CD4-positive, alpha-beta memory T cell (primary cell): ENCODE data around the gene RCN1. TPM values are rescaled to one million over a fixed set of nuclear protein-coding genes. Genes with fewer than 3 reads are reported as not detected.
"Not testable (repeated sequence)": the region's sequence is repeated elsewhere in the genome, so short reads cannot be mapped to it uniquely, and the experiment has no call there.

ENCODE experiments used
- CTCF ChIA-PET: fragments of 350-600 bp; sonication (Branson Sonifier 250); formaldehyde crosslinking; loops from one replicate; lab custom pipeline; 2021; ENCODE audit warnings: inconsistent platforms; ENCODE audit not compliant: partially characterized antibody; lab: Charles Lee
- POLR2A ChIA-PET: fragments of 350-600 bp; sonication (Branson Sonifier 250); formaldehyde crosslinking; loops from one replicate; lab custom pipeline; 2021; ENCODE audit not compliant: partially characterized antibody; lab: Charles Lee
- DNase-seq, 5 donors: peaks; one replicate each; pipeline versions ENCODE4 v3.0.0 to v3.0.0-alpha.2; 2020 to 2022; ENCODE audit warnings: mixed read lengths in 1 of 5
- H3K27ac ChIP-seq: one replicate; pipeline ENCODE4 v1.7.0; 2013; ENCODE audit warnings: low read depth, low read length
- H3K27me3 ChIP-seq: 2 replicates; pipeline ENCODE4 v1.7.0; 2013; ENCODE audit warnings: mild to moderate bottlenecking, low read length, moderate library complexity; ENCODE audit not compliant: insufficient read depth
- H3K36me3 ChIP-seq: 2 replicates; pipeline ENCODE4 v1.7.0; 2013; ENCODE audit warnings: mild to moderate bottlenecking, low read length, moderate library complexity; ENCODE audit not compliant: insufficient read depth
- H3K4me1 ChIP-seq: 2 replicates; pipeline ENCODE4 v1.7.0; 2013; ENCODE audit warnings: mild to moderate bottlenecking, low read length, moderate library complexity; ENCODE audit not compliant: insufficient read depth
- H3K4me3 ChIP-seq, 2 donors: one replicate each; pipeline ENCODE4 v1.7.0; 2013; ENCODE audit warnings: low read length in 2 of 2, mild to moderate bottlenecking in 1 of 2
- H3K9me3 ChIP-seq, 2 donors: one replicate each; pipeline ENCODE4 v1.7.0; 2013; ENCODE audit warnings: low read length in 2 of 2, control low read depth in 1 of 2; ENCODE audit not compliant: control insufficient read depth in 1 of 2
- H3K27ac Mint-ChIP-seq, 7 donors: one replicate each; pipeline ENCODE4 v1.8.0; 2020 to 2021; ENCODE audit warnings: mixed read lengths in 7 of 7, mild to moderate bottlenecking in 6 of 7, inconsistent platforms in 3 of 7, moderate library complexity in 3 of 7
- H3K27me3 Mint-ChIP-seq, 2 donors: one replicate each; pipeline ENCODE4 v1.8.0; 2020 to 2021; ENCODE audit warnings: mixed read lengths in 2 of 2
- H3K36me3 Mint-ChIP-seq, 2 donors: one replicate each; pipeline ENCODE4 v1.8.0; 2020 to 2021; ENCODE audit warnings: mixed read lengths in 2 of 2, inconsistent platforms in 1 of 2, mild to moderate bottlenecking in 1 of 2
- H3K4me1 Mint-ChIP-seq, 4 donors: one replicate each; pipeline ENCODE4 v1.8.0; 2020 to 2021; ENCODE audit warnings: mixed read lengths in 4 of 4, mild to moderate bottlenecking in 1 of 4
- H3K4me3 Mint-ChIP-seq, 8 donors: one replicate each; pipeline ENCODE4 v1.8.0; 2020 to 2021; ENCODE audit warnings: mixed read lengths in 8 of 8, mild to moderate bottlenecking in 7 of 8, moderate library complexity in 6 of 8, inconsistent platforms in 3 of 8
- H3K9me3 Mint-ChIP-seq, 8 donors: one replicate each; pipeline ENCODE4 v1.8.0; 2020 to 2021; ENCODE audit warnings: mixed read lengths in 8 of 8, mild to moderate bottlenecking in 5 of 8, inconsistent platforms in 3 of 8, moderate library complexity in 1 of 8
- intact Hi-C: fragments of 100-400 bp; cut with micrococcal nuclease; formaldehyde crosslinking; loops from one replicate; pipeline ENCODE4 v1.15.1; 2023
- polyA plus RNA-seq, 2 donors: library from polyadenylated mRNA; unstranded; fragments of 300-500 nt; fragmentation: Illumina TruSeq; gene quantifications; one replicate each; pipeline ENCODE4 v1.2.3, GENCODE V29; 2021
- total RNA-seq, 2 experiments: library from RNA; stranded (reverse); gene quantifications; one replicate each; pipeline ENCODE4 v1.2.3, GENCODE V29; 2021

Gene RCN1
- total and polyA plus RNA-seq, 4 experiments from 2014 or later = 6.3 to 10.2 (median 7.2) TPM

GRCh38 chr11:32119139-32119538, 28.3 kb downstream of the RCN1 start:
- H3K27me3 ChIP-seq, H3K9me3 Mint-ChIP-seq, POLR2A ChIA-PET, H3K4me3 ChIP-seq, H3K4me1 ChIP-seq, H3K27ac ChIP-seq, H3K4me1 Mint-ChIP-seq, H3K36me3 ChIP-seq, CTCF ChIA-PET, intact Hi-C loops, H3K9me3 ChIP-seq, DNase-seq, H3K36me3 Mint-ChIP-seq, H3K27ac Mint-ChIP-seq, H3K4me3 Mint-ChIP-seq: not testable (repeated sequence)
- peaks cover 6 to 21% of the 10 kb centered on the region in 2 donors for H3K27me3 Mint-ChIP-seq

- no peak overlapping the region for H3K4me3 Mint-ChIP-seq
These were observed 30.1 kb downstream of the RCN1 start for GRCh38 chr11:32121012-32121411.

GRCh38 chr11:32122200-32122599, 31.3 kb downstream of the RCN1 start:
- Histone ChIP-seq H3K36me3 (no peaks in the 10 kb centered on the region), H3K9me3 (no peaks in the 10 kb centered on the region), H3K4me1 (no peaks in the 10 kb centered on the region), H3K27ac (no peak overlapping the region), H3K27me3 (peaks cover 3% of the 10 kb centered on the region), H3K4me3 (no peak overlapping the region)
- Mint-ChIP-seq H3K36me3 (no peaks in the 10 kb centered on the region), H3K27me3 (peaks cover 21 to 26% of the 10 kb centered on the region in 2 donors), H3K27ac (no peak overlapping the region), H3K4me3 (no peak overlapping the region), H3K9me3 (peaks cover 2 to 15% (median 6%) of the 10 kb centered on the region in 8 donors), H3K4me1 (peaks cover 0 to 5% (median 0%) of the 10 kb centered on the region in 4 donors)
- CTCF ChIA-PET = no interaction called here
- DNase-seq = no peak
- POLR2A ChIA-PET = no interaction called here
- intact Hi-C loops = no loop called here

More at GRCh38 chr11:32121012-32121411, 30.1 kb downstream of the RCN1 start:
- Mint-ChIP-seq H3K27me3 (peaks cover 20 to 26% of the 10 kb centered on the region in 2 donors), H3K27ac (no peak overlapping the region), H3K9me3 (peaks cover under 1 to 10% (median 3%) of the 10 kb centered on the region in 8 donors), H3K4me1 (peaks cover 0 to 5% (median 0%) of the 10 kb centered on the region in 4 donors), H3K36me3 (no peaks in the 10 kb centered on the region)
- peaks cover 3% of the 10 kb centered on the region for H3K27me3 ChIP-seq
- intact Hi-C loops = no loop called here
- no peak overlapping the region for H3K27ac ChIP-seq
- no peak overlapping the region for H3K4me3 ChIP-seq
- no peaks in the 10 kb centered on the region for H3K36me3 ChIP-seq
- POLR2A ChIA-PET = no interaction called here
- H3K4me1 ChIP-seq = no peaks in the 10 kb centered on the region
- CTCF ChIA-PET = no interaction called here
- DNase-seq = no peak
- no peaks in the 10 kb centered on the region for H3K9me3 ChIP-seq

- no peaks in the 10 kb centered on the region for H3K4me1 ChIP-seq
- no peak for DNase-seq
- H3K27me3 Mint-ChIP-seq = peaks cover 8 to 13% of the 10 kb centered on the region in 2 donors
- H3K9me3 Mint-ChIP-seq = peaks cover 2 to 12% (median 7%) of the 10 kb centered on the region in 8 donors
- H3K36me3 ChIP-seq = no peaks in the 10 kb centered on the region
- H3K27me3 ChIP-seq = no peaks in the 10 kb centered on the region
- CTCF ChIA-PET = interaction anchor here (1.1 kb wide), 1 partner anchor 45 kb away, joined by 3 read pairs; no protein-coding TSS in a partner anchor
- no peaks in the 10 kb centered on the region for H3K9me3 ChIP-seq
- no peak overlapping the region for H3K27ac ChIP-seq
- no peak overlapping the region for H3K4me3 ChIP-seq
- no peaks in the 10 kb centered on the region for H3K36me3 Mint-ChIP-seq
- POLR2A ChIA-PET = no interaction called here
- no peak overlapping the region for H3K27ac Mint-ChIP-seq
- no peaks in the 10 kb centered on the region for H3K4me1 Mint-ChIP-seq
- H3K4me3 Mint-ChIP-seq = no peak overlapping the region
- intact Hi-C loops = no loop called here
These were observed 40.4 kb downstream of the RCN1 start for GRCh38 chr11:32131321-32131720.

- Mint-ChIP-seq H3K27ac (no peak overlapping the region), H3K9me3 (peaks cover 0 to 1% (median 0%) of the 10 kb centered on the region in 8 donors), H3K4me3 (no peak overlapping the region), H3K36me3 (no peaks in the 10 kb centered on the region), H3K4me1 (no peaks in the 10 kb centered on the region), H3K27me3 (peaks cover 2 to 8% of the 10 kb centered on the region in 2 donors)
- no peak for DNase-seq
- no peaks in the 10 kb centered on the region for H3K9me3 ChIP-seq
- H3K4me1 ChIP-seq = no peaks in the 10 kb centered on the region
- no peak overlapping the region for H3K27ac ChIP-seq
- intact Hi-C loops = no loop called here
- ChIA-PET POLR2A (no interaction called here), CTCF (interaction anchor here (1.1 kb wide), 1 partner anchor 85 kb away, joined by 3 read pairs; no protein-coding TSS in a partner anchor)
- no peaks in the 10 kb centered on the region for H3K27me3 ChIP-seq
- no peaks in the 10 kb centered on the region for H3K36me3 ChIP-seq
- no peak overlapping the region for H3K4me3 ChIP-seq
These were observed 45.8 kb downstream of the RCN1 start for GRCh38 chr11:32136657-32137056.

GRCh38 chr11:32137263-32137662, 46.4 kb downstream of the RCN1 start:
- DNase-seq = no peak
- H3K36me3 ChIP-seq = no peaks in the 10 kb centered on the region
- Mint-ChIP-seq H3K27ac (no peak overlapping the region), H3K27me3 (peaks cover 2 to 11% of the 10 kb centered on the region in 2 donors), H3K4me1 (peaks cover 0 to 4% (median 0%) of the 10 kb centered on the region in 4 donors), H3K36me3 (no peaks in the 10 kb centered on the region), H3K9me3 (peaks cover 0 to 3% (median 0%) of the 10 kb centered on the region in 8 donors), H3K4me3 (no peak overlapping the region)
- H3K27me3 ChIP-seq = no peaks in the 10 kb centered on the region
- CTCF ChIA-PET = interaction anchor here (1.1 kb wide), 1 partner anchor 86 kb away, joined by 3 read pairs; no protein-coding TSS in a partner anchor
- no peaks in the 10 kb centered on the region for H3K9me3 ChIP-seq
- H3K4me1 ChIP-seq = no peaks in the 10 kb centered on the region
- POLR2A ChIA-PET = no interaction called here
- no peak overlapping the region for H3K27ac ChIP-seq
- H3K4me3 ChIP-seq = no peak overlapping the region
- intact Hi-C loops = no loop called here

GRCh38 chr11:32137869-32138268, 47.0 kb downstream of the RCN1 start:
- H3K4me1 Mint-ChIP-seq = peaks cover 0 to 6% (median 0%) of the 10 kb centered on the region in 4 donors
- Histone ChIP-seq H3K4me3 (no peak overlapping the region), H3K36me3 (no peaks in the 10 kb centered on the region), H3K4me1 (no peaks in the 10 kb centered on the region), H3K27ac (no peak overlapping the region), H3K27me3 (no peaks in the 10 kb centered on the region), H3K9me3 (no peaks in the 10 kb centered on the region)
- H3K36me3 Mint-ChIP-seq = no peaks in the 10 kb centered on the region
- H3K27me3 Mint-ChIP-seq = peaks cover 2 to 13% of the 10 kb centered on the region in 2 donors
- POLR2A ChIA-PET = no interaction called here
- intact Hi-C loops = no loop called here
- no peak for DNase-seq
- H3K4me3 Mint-ChIP-seq = no peak overlapping the region
- CTCF ChIA-PET = interaction anchor here (1.1 kb wide), 1 partner anchor 86 kb away, joined by 3 read pairs; no protein-coding TSS in a partner anchor
- no peak overlapping the region for H3K27ac Mint-ChIP-seq
- peaks cover 0 to 3% (median 0%) of the 10 kb centered on the region in 8 donors for H3K9me3 Mint-ChIP-seq
